ENCODE measurements around the gene DHDH. TPM values are rescaled to one million over a fixed set of nuclear protein-coding genes. Genes with fewer than 3 reads are reported as not detected.

DHDH gene
- total and polyA plus RNA-seq, 2 of the 13 experiments (the other 11 are each of a cell fraction or from before 2014, with no cell fraction given), result 0.13 to 0.91 TPM

- TF ChIP-seq DPF2 (CRISPR knock-in tag; IDR thresholded peaks at IDR 0.05; ENCODE audit: borderline replicate concordance, low read depth) (0 out of 2 replicates have a peak, but pooled peaks have one; percentile 8), ZNF235 (CRISPR knock-in tag; IDR thresholded peaks at IDR 0.05; ENCODE audit: borderline replicate concordance) (0 out of 2 replicates have a peak, but pooled peaks have one; percentile 36), ZFYVE20 (CRISPR knock-in tag; IDR thresholded peaks at IDR 0.05; ENCODE audit: borderline replicate concordance, low read depth) (no peak), ZMAT3 (CRISPR knock-in tag; conservative IDR thresholded peaks at IDR 0.05) (0 out of 2 replicates have a peak, but pooled peaks have one; percentile 20)
These were observed 28.2 kb downstream of the DHDH start (continued) for GRCh38 chr19:48961673-48962028.

- no TSS peak for BruUV-seq (replicated peaks)
- no peaks in the 10 kb centered on the region; a peak in 1 of 5 replicates for H3K27me3 ChIP-seq (ENCODE audit: control insufficient read depth in 1 of 2, insufficient read depth in 2 of 2, low read length in 2 of 2)
- CTCF ChIA-PET (ENCODE audit: low intra/inter-chr PET ratio, low total read pairs), result no interaction called here
- in situ Hi-C loops (cut with HindIII; ENCODE audit: extremely low pct_ligation_motif_present, low pct_unique_long_range_greater_than_20kb) (loop anchor here (5.0 kb wide), 1 partner anchor 90 kb away; the partner anchor contains the start of gene PPP1R15A), intact Hi-C loops (cut with micrococcal nuclease; ENCODE audit: unreplicated experiment) (loop anchor here (2.0 to 10.0 kb wide), 3 partner anchors 61 to 177 kb away; partner anchors contain the start of genes NUCB1 and PPP1R15A)
- peak; percentile 81 for DNase-seq (ENCODE audit: low spot score)
- H3K36me3 ChIP-seq (replicated peaks in 1 of 2; ENCODE audit: control insufficient read depth in 1 of 2, insufficient read depth in 2 of 2, low read length in 2 of 2), result peaks cover 3 to 13% of the 10 kb centered on the region in 2 experiments
- H3K4me2 ChIP-seq (ENCODE audit: low read depth, low read length), result peak overlapping the region; percentile 97
- H2AFZ ChIP-seq (ENCODE audit: low read length), result no peak overlapping the region
- peak overlapping the region; percentile 98 for H3K9ac ChIP-seq (ENCODE audit: insufficient read depth, low read depth, low read length)
- FAIRE-seq, result peak; percentile 76
- 4% methylated on average over 20 of the region's 22 CpGs for WGBS (ENCODE audit: low lambda C conversion rate)
- no peaks in the 10 kb centered on the region for H3K9me3 ChIP-seq (ENCODE audit: low read length)
- H3K79me2 ChIP-seq (ENCODE audit: insufficient read depth, low read length), result peaks cover 25% of the 10 kb centered on the region
- peak overlapping the region; percentile 100 for H3K27ac ChIP-seq (ENCODE audit: extremely low read length, insufficient read depth, low read length)
- POLR2A ChIA-PET, result interaction anchor here (0.6 to 2.8 kb wide), 22 partner anchors 8 to 576 kb away, joined by 3 to 35 read pairs (median 5); partner anchors contain the start of genes BAX, DHDH, GYS1 and NUCB1
- peak overlapping the region; percentile 63 to 80 (median 80) for H3K4me3 ChIP-seq (replicated peaks in 1 of 3; ENCODE audit: insufficient read depth in 1 of 3, low read depth in 2 of 3, low read length in 3 of 3)
- ATAC-seq, result peak; percentile 58
- H4K20me1 ChIP-seq (ENCODE audit: insufficient read depth, low read length), result peaks cover 18% of the 10 kb centered on the region
- H3K4me1 ChIP-seq (ENCODE audit: insufficient read depth, low read length), result peaks cover 67% of the 10 kb centered on the region
- TF ChIP-seq ZNF841 (CRISPR knock-in tag; IDR thresholded peaks at IDR 0.05; ENCODE audit: borderline replicate concordance), result no peak
- no peak for TF ChIP-seq CHD2 (IDR thresholded peaks at IDR 0.05; ENCODE audit: low read depth, low read length)
- peak; percentile 70; the same call in 1 of the 2 replicates for TF ChIP-seq SMAD9 (CRISPR knock-in tag; IDR thresholded peaks at IDR 0.05)
- TF ChIP-seq ZHX1 (CRISPR knock-in tag; IDR thresholded peaks at IDR 0.05; ENCODE audit: low read depth), result peak; percentile 77
- TF ChIP-seq AGO2 (optimal IDR thresholded peaks at IDR 0.05; ENCODE audit: low read depth, low read length), result peak; percentile 100
- TF ChIP-seq ZBTB7A (CRISPR knock-in tag; IDR thresholded peaks at IDR 0.05), result peak; percentile 87; the same call in 1 of the 2 replicates
- TF ChIP-seq, protein P1, sequence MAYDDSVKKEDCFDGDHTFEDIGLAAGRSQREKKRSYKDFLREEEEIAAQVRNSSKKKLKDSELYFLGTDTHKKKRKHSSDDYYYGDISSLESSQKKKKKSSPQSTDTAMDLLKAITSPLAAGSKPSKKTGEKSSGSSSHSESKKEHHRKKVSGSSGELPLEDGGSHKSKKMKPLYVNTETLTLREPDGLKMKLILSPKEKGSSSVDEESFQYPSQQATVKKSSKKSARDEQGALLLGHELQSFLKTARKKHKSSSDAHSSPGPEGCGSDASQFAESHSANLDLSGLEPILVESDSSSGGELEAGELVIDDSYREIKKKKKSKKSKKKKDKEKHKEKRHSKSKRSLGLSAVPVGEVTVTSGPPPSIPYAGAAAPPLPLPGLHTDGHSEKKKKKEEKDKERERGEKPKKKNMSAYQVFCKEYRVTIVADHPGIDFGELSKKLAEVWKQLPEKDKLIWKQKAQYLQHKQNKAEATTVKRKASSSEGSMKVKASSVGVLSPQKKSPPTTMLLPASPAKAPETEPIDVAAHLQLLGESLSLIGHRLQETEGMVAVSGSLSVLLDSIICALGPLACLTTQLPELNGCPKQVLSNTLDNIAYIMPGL (CRISPR knock-in tag; IDR thresholded peaks at IDR 0.05; ENCODE audit: borderline replicate concordance in 1 of 2, low read depth in 1 of 2), result peak in 1 of 2 experiments; percentile 63; a peak in 2 of 4 replicates
- TF ChIP-seq ZNF280B (CRISPR knock-in tag; IDR thresholded peaks at IDR 0.05; ENCODE audit: borderline replicate concordance), result peak; percentile 82; the same call in 1 of the 2 replicates
These were observed 28.7 kb downstream of the DHDH start for GRCh38 chr19:48962029-48962848.
